ENCODE data around the gene GPR35.
"Not testable (repeated sequence)": the region's sequence is repeated elsewhere in the genome, so short reads cannot be mapped to it uniquely, and the experiment has no call there.

GPR35 gene

DNA sequence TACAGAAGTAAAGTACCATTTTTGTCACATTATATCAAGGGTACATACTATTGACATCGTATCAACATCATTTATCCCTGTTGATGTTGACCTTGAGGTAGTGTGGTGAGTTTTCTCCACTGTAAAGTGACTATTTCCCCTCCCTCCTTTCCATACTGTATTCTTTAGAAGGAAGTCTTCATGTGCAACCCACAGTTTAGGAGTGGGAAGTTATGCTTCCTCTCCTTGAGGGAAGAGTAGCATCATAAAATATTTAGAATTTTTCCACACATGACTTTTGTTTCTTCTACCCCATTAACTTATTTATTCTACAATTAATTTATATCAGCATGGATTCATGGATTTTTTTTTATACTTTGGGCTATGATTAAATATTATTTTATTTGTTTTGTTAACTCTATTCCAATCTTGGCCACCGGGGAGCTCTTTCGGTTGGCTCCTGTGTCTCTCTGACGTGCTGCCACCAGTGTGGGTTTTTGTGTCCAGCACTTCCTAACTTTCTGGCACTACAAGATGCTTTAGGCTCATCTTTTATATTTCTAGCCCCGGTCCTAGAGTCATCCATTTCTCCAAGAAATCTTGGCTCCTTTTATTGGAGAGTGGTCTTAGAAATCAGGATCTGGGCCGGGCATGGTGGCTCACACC lies 38.4 kb downstream of the GPR35 start:
- DNase-seq, result no peak

GRCh38 chr2:240664622-240665021 lies 39.3 kb downstream of the GPR35 start:
- no peak for DNase-seq

- no peak for DNase-seq
These were observed 45.1 kb downstream of the GPR35 start for GRCh38 chr2:240670402-240670801.

- no peak for DNase-seq
These were observed 45.7 kb downstream of the GPR35 start for GRCh38 chr2:240670950-240671349.

GRCh38 chr2:240672076-240672700 lies 46.9 kb downstream of the GPR35 start:
- no peak for DNase-seq

- DNase-seq, result no peak
These were observed 47.5 kb downstream of the GPR35 start for GRCh38 chr2:240672701-240673190.

DNA sequence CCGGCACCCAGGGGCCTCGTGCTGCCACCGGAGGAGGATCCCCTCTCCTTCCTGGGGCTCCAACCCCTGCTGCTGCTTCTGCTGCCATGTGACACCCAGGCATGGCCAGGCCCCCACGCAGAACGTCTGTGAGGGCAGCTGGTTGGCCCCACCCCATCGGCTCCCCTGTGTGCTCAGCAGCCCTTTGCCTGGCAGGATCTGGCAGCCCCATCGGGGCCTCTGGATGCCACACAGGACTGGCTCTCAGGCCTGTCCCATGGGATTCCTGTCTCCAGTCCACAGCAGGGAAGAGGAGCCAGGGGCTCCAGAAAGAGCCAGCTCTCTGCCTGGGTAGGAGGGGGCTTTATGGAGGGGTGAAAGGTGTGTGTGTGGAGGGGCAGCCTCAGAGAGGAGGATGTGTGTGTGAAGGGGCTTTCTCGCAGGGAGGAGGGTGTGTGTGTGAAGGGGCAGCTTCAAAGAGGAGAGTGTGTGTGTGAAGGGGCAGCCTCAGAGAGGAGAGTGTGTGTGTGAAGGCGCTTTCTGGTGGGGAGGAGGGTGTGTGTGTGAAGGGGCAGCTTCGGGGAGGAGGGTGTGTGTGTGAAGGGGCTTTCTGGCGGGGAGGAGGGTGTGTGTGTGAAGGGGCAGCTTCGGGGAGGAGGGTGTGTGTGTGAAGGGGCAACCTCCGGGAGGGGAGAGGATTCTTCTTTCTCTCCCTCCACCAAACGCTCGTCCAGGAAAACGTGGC lies 49.3 kb downstream of the GPR35 start:
- DNase-seq, result not testable (repeated sequence)

GRCh38 chr2:240675345-240675744 lies 50.1 kb downstream of the GPR35 start:
- not testable (repeated sequence) for DNase-seq

GRCh38 chr2:240678043-240678442 lies 52.8 kb downstream of the GPR35 start:
- DNase-seq, result not testable (repeated sequence)

GRCh38 chr2:240678909-240679308 lies 53.6 kb downstream of the GPR35 start:
- DNase-seq, result not testable (repeated sequence)

GRCh38 chr2:240680185-240680584 lies 54.9 kb downstream of the GPR35 start:
- DNase-seq, result not testable (repeated sequence)

All from activated naive CD4-positive, alpha-beta T cell treated with anti-CD3 and anti-CD28 coated beads, Interleukin-2, amount 50 U/mL, for 16 hours (primary cell).